HFF-Myc (cell line): ENCODE data around the gene NEMP1.

Experiments
- DNase-seq: peaks from one replicate; pipeline ENCODE4 v3.0.0-alpha.2; 2011; ENCODE audit warnings: low read depth; ENCODE audit errors: extremely low read depth
- H3K4me3 ChIP-seq: replicated peaks from 2 replicates; pipeline ENCODE4 v1.5.1; 2011; ENCODE audit warnings: low read depth, mild to moderate bottlenecking, control low read depth, low read length
- TF ChIP-seq, protein P1 (sequence below): IDR thresholded peaks from 2 replicates; pipeline ENCODE4 v1.5.1; 2012; ENCODE audit warnings: mild to moderate bottlenecking, low read depth, low read length, control low read depth; ENCODE audit errors: missing control alignments

The NEMP1 gene

GRCh38 chr12:57049119-57049446 is 29.5 kb downstream of the NEMP1 start:
- no peak for DNase-seq
- H3K4me3 ChIP-seq, result no peak overlapping the region
- TF ChIP-seq, protein P1, sequence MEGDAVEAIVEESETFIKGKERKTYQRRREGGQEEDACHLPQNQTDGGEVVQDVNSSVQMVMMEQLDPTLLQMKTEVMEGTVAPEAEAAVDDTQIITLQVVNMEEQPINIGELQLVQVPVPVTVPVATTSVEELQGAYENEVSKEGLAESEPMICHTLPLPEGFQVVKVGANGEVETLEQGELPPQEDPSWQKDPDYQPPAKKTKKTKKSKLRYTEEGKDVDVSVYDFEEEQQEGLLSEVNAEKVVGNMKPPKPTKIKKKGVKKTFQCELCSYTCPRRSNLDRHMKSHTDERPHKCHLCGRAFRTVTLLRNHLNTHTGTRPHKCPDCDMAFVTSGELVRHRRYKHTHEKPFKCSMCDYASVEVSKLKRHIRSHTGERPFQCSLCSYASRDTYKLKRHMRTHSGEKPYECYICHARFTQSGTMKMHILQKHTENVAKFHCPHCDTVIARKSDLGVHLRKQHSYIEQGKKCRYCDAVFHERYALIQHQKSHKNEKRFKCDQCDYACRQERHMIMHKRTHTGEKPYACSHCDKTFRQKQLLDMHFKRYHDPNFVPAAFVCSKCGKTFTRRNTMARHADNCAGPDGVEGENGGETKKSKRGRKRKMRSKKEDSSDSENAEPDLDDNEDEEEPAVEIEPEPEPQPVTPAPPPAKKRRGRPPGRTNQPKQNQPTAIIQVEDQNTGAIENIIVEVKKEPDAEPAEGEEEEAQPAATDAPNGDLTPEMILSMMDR, result no peak

GRCh38 chr12:57048423-57049118 is 30.0 kb downstream of the NEMP1 start:
- no peak overlapping the region for H3K4me3 ChIP-seq
- DNase-seq, result no peak
- TF ChIP-seq, protein P1, result no peak

- DNase-seq, result no peak
- TF ChIP-seq, protein P1, result no peak
- no peak overlapping the region for H3K4me3 ChIP-seq
These were observed 30.6 kb downstream of the NEMP1 start for GRCh38 chr12:57047981-57048380.

DNA sequence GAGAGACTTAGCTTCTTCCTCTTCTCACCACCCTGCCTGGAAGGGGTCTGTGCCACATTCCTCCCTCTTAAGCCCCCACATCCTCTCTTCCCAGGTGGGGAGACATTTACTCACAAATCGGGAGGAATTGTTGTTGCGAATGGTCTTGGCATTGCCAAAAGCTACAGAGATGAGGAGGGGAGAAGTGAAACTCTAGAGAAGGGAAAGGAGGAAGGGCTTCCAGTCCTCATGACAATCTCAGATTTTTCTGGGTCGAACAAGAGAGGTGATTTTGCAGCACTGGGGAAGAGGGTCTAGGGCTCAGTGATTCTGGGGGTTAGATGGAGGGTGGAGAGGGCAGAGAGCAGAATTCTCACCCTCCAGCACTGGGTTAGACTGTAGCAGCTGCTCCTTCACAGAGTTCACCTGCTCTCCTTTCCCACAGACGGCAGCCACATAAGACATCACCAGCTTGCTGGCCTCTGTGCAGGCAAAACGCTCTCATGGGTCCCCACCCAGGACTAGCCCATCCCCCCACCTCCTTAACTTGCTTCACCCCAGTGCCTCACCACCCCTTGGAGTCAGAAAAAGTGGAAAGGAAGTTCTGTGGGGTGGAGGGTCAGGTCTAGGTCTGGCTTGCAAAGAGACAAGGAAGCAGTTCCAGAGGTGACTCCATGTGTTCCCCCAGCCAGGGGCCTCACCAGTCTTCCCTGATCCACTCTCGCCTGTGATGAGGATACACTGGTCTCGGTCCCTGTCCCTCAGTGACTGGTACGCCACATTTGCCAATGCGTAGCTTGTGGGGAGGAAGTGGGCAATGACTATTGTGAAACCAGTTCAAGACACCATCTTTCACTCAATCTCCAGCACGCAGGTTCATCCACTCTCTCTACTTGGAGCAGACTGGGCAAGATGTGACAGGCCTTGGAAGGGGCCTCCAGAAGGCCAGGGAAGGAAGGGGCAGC is 31.4 kb downstream of the NEMP1 start:
- no peak for DNase-seq
- TF ChIP-seq, protein P1, result no peak
- no peak overlapping the region for H3K4me3 ChIP-seq

DNA sequence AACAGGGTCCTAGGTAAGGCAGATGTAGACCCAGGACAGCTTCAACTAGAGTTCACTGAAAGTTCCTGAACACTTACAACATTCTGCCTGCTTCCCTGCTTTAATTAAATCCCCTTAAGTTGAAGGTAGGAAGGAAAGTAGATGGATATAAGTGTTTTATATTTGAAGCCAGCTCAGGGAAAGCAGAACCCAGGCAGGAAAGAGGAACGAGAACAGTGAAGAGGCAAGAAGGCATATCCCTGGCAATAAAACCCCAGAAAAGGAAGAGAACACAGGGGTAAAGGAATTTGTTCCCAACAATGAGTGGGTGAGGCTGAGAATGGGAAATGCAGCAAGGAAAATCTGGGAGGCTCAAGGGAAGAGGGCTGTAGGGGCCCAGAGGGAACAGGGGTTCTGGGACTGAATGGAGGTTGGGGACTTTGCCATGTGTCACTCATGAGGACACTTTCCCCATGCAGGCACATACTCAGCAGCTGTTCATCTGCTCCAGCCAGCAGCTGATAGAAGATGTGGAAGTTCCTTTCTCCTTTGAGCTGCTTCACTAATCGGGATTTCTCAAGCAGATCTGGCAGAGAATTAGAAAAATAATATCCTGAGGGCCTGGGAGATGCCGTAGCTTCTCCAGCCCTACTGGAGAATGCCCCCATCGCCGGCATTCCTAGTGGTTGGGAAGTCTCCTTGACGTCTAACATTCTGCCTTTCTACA is 32.4 kb downstream of the NEMP1 start:
- DNase-seq, result no peak
- H3K4me3 ChIP-seq, result no peak overlapping the region
- TF ChIP-seq, protein P1, result no peak

DNA sequence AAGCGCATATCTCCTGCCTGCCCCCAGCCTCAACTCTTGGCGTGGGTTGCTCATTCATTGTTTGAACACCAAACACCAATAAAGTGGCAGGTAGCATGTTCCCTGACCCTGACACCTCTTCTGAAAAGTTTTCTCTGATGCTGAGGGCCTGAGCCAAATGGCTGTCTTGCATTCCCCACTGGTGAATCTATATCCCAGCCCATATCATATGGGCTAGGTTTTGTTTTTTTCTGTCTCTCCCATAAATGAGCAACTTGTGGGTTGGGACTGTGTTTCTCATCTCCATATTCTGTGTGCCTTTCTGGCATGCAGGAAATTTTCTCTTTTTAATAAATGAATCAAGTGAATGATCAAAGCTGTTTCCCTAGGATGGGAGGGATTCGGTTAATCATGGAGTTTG is 33.7 kb downstream of the NEMP1 start:
- TF ChIP-seq, protein P1, result no peak
- no peak overlapping the region for H3K4me3 ChIP-seq
- DNase-seq, result no peak
